Pons (tissue), 1 donor: ENCODE data around the gene CD8B.

ENCODE experiments used
- DNase-seq: peaks from one replicate; pipeline ENCODE4 v3.0.0-alpha.2; 2016; ENCODE audit warnings: low spot score

The CD8B gene

GRCh38 chr2:86800856-86801567 is 60.7 kb downstream of the CD8B start:
- DNase-seq = no peak

DNA sequence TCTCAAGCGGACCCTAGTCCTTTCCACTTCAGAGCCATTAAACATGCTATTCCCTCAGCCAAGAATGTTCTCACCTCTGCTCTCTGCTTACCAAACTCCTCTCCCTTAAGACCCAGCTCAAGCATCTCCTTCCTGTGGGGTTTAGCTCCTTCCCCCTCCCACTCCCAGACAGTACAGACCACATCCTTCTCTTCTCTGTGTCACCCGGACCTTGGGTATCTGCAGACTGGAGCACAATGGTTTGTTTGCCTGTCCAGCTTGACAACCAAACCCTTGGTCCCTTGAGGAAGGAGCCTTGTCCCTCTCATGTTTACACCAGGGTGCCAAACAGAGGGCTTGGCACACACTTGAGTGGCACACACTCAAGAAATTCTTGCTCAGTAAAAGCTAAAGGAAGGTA is 66.8 kb downstream of the CD8B start:
- no peak for DNase-seq

GRCh38 chr2:86793752-86794151 is 67.9 kb downstream of the CD8B start:
- no peak for DNase-seq

GRCh38 chr2:86791573-86791972 is 70.1 kb downstream of the CD8B start:
- DNase-seq = no peak

DNA sequence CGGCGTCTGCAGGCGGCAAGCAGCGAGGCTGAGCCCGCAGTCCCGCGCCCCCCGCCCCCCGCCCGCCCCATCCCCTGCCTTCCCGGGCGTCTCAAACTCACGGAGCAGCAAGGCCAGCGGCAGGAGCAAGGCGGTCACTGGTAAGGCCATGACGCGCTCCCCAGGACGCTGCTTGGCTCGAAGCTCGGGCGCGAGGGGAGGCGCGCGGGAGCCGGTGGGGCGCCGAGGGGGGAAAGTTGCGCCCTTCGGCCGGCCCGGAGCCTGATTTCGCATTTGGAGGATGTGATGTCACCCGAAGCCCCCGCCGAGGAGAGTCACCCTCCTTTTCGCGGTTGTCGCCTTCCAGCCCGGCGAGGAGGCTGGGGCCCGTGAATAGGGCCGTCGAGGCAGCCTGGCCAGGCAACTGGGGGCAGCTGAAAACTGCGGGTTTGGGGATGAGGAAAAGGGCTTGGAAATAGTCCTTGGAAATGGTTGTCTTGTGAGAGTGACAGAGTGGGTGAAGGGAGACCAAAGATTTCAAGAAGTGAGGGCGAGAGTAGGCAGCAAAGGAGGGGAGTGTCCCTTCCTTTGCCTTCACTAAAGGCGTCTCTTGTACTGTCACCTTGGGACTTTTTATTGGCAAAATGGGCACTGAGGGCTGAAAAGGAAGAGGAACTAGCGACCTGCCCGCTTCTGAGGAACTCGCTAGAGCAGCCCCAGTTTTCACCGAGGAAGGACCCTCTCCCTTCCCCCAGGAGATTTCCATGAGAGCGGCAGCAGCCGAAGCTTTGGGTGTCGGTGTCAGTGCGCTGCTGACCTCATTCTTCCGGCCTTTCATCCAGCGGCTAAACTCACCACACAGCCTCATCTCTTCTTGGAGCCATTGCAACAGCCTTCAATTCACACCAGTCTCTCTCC is 70.8 kb downstream of the CD8B start, which contains the start of gene CD8A:
TSS of gene CD8A (minus strand) at position 238 of the 897 bp plus-strand sequence. CDS start at position 150, 88 bp downstream.
- no peak for DNase-seq

- DNase-seq = no peak
Measured at GRCh38 chr2:86790134-86790675, 71.5 kb downstream of the CD8B start.

DNA sequence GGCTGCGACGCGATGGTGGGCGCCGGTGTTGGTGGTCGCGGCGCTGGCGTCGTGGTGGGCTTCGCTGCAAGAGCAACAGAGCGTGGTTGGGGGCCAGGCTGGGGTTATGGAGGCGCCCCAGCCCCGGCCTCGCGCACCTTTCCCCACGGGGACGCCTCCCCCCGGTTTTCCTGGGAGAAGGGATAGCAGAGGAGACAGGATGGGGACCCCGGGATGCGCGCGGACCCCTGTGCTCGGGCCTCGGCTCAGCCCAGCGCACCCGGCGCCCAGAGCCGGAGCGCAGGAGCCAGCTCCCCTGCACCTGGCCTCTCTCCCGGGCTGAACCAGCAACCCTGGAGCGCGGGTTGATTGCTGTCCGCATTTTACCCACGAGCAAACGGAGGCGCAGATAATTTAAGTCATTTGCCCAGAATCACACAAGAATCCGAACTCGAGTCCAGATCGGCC is 72.0 kb downstream of the CD8B start:
- no peak for DNase-seq

GRCh38 chr2:86788881-86789686 is 72.6 kb downstream of the CD8B start:
- DNase-seq = no peak

- DNase-seq = no peak
Measured at GRCh38 chr2:86788165-86788564, 73.5 kb downstream of the CD8B start.

GRCh38 chr2:86787736-86788135 is 74.0 kb downstream of the CD8B start:
- peak; percentile 71 for DNase-seq

- no peak for DNase-seq
Measured at GRCh38 chr2:86786001-86786536, 75.6 kb downstream of the CD8B start.

DNA sequence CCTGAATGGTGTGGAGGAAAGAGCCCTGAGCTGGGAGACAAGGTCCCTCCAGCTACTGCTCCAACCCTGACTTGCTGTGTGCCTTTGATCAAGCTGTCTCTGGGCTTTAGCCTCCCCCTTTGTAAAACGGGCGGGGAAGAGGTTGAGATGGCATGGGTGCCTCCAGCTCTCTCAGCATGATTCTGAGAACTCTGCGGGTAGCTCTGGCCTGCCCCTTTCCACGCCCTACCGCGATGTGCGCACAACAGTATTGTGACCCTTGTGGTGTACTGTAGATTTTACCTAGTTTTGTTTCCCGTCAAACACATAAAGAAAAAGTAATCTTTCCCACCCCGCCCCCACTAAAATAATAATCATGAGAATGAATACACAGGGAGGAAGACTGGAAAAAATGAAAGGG is 76.2 kb downstream of the CD8B start:
- no peak for DNase-seq

GRCh38 chr2:86783615-86784339 is 77.9 kb downstream of the CD8B start:
- no peak for DNase-seq

- DNase-seq = no peak
Measured at GRCh38 chr2:86782748-86783147, 78.9 kb downstream of the CD8B start.

GRCh38 chr2:86781363-86781762 is 80.3 kb downstream of the CD8B start:
- no peak for DNase-seq

- no peak for DNase-seq
Measured at GRCh38 chr2:86779971-86780370, 81.7 kb downstream of the CD8B start.

- DNase-seq = no peak
Measured at GRCh38 chr2:86778957-86779356, 82.7 kb downstream of the CD8B start.

DNA sequence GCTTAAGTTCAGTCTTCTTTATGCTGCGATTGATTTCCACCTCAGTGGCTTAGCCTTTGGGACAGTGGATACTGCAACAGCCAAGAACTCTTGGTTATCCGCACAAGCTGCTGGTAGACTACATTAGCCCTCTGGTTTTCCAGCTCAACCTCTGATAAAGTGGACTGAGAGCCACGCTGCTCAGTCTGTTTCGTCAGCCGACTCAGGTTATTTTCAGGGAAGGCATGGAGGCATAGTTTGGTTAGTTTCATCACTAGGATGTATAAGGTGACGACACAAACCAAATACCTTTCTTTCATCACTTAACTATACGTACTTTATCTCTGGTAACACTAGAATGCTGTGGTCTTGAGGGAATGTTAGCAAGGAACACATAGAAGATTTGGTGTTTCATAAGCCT is 85.2 kb downstream of the CD8B start:
- DNase-seq = no peak

DNA sequence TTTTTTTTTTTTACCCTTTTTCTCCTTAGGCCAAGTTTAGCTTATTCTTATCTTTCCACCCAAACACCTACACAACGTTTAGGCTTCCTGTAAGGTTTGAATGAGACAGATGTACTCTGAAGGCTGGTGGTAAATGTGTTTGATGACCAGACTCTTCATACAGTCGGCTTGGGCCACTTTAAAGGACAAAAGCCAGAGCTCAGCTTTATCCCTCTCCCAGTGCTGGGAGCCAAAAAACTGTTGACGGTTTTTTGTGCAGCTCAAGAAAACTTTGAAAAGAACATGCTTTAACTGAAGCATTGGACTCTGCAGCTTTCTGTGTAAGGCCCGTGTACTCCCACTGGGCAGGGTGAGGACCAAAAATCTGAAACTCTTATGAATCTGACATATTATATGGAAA is 86.3 kb downstream of the CD8B start:
- no peak for DNase-seq

- DNase-seq = no peak
Measured at GRCh38 chr2:86774862-86775261, 86.8 kb downstream of the CD8B start.

DNA sequence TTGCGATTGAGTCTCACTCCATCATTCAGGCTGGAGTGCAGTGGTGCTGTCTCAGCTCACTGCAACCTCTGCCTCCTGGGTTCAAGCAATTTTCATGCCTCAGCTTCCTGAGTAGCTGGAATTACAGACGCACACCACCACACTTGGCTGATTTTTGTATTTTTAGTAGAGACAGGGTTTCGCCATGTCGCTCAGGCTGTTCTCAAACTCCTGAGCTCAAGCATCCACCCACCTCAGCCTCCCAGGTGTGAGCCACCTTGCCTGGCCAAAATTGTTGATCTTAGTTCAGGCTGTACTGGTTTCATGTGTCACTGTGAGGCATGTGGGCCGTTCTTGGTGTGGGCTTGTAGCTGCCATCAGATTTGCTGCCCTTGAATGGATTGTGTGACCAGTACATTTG is 89.1 kb downstream of the CD8B start:
- DNase-seq = no peak
